ENCODE measurements around the gene DMBX1. TPM values are rescaled to one million over a fixed set of nuclear protein-coding genes. Genes with fewer than 3 reads are reported as not detected.

The DMBX1 gene
- total RNA-seq, 2 donors from 2014 or later: 5.7 to 16.6 TPM

GRCh38 chr1:46450160-46450517, 39.5 kb upstream of the DMBX1 start:
- peaks cover 100% of the 10 kb centered on the region for H3K27me3 ChIP-seq (ENCODE audit: control insufficient read depth, insufficient read depth, low read length, poor library complexity, severe bottlenecking)
- WGBS, 2 experiments (ENCODE audit: insufficient coverage in 1 of 2, insufficient read length in 1 of 2): 85 to 86% methylated on average over 1 of the region's 1 CpG
- peaks cover 33% of the 10 kb centered on the region for H3K4me1 Mint-ChIP-seq

GRCh38 chr1:46451948-46452930, 37.4 kb upstream of the DMBX1 start:
- Histone ChIP-seq H3K4me3 (ENCODE audit: low read length) (no peak overlapping the region), H3K4me1 (ENCODE audit: control insufficient read depth, insufficient read depth, low read length) (peaks cover 10% of the 10 kb centered on the region), H3K27me3 (ENCODE audit: control insufficient read depth, insufficient read depth, low read length, poor library complexity, severe bottlenecking) (peaks cover 100% of the 10 kb centered on the region), H3K27ac (ENCODE audit: low read depth, low read length) (no peak overlapping the region), H3K36me3 (ENCODE audit: control insufficient read depth, insufficient read depth, low read length) (no peaks in the 10 kb centered on the region), H3K9ac (ENCODE audit: extremely low read depth, low read length, poor library complexity, severe bottlenecking) (no peak overlapping the region), H3K9me3 (ENCODE audit: control insufficient read depth, low read length) (no peaks in the 10 kb centered on the region)
- Mint-ChIP-seq H3K4me1 (peaks cover 20% of the 10 kb centered on the region), H3K36me3 (ENCODE audit: low read depth) (no peaks in the 10 kb centered on the region), H3K4me3 (no peak overlapping the region), H3K27ac (no peak overlapping the region), H3K9me3 (no peaks in the 10 kb centered on the region), H3K27me3 (ENCODE audit: insufficient read depth) (peaks cover 99% of the 10 kb centered on the region)
- TF ChIP-seq CTCF (conservative IDR thresholded peaks at IDR 0.05): peak; percentile 19
- WGBS, 2 experiments (ENCODE audit: insufficient coverage in 1 of 2, insufficient read length in 1 of 2): 85 to 86% methylated on average over 4 to 5 of the region's 5 CpGs
- DNase-seq: no peak

More at GRCh38 chr1:46450160-46450517, 39.5 kb upstream of the DMBX1 start:
- Histone ChIP-seq H3K36me3 (ENCODE audit: control insufficient read depth, insufficient read depth, low read length) (no peaks in the 10 kb centered on the region), H3K9me3 (ENCODE audit: control insufficient read depth, low read length) (no peaks in the 10 kb centered on the region), H3K4me1 (ENCODE audit: control insufficient read depth, insufficient read depth, low read length) (peaks cover 10% of the 10 kb centered on the region), H3K9ac (ENCODE audit: extremely low read depth, low read length, poor library complexity, severe bottlenecking) (no peak overlapping the region), H3K27ac (ENCODE audit: low read depth, low read length) (no peak overlapping the region), H3K4me3 (ENCODE audit: low read length) (no peak overlapping the region)
- no peak overlapping the region for H3K27ac Mint-ChIP-seq
- no peak for TF ChIP-seq CTCF (conservative IDR thresholded peaks at IDR 0.05)
- H3K9me3 Mint-ChIP-seq: no peaks in the 10 kb centered on the region
- no peaks in the 10 kb centered on the region for H3K36me3 Mint-ChIP-seq (ENCODE audit: low read depth)
- DNase-seq: no peak
- H3K4me3 Mint-ChIP-seq: no peak overlapping the region
- peaks cover 99% of the 10 kb centered on the region for H3K27me3 Mint-ChIP-seq (ENCODE audit: insufficient read depth)

- Mint-ChIP-seq H3K4me3 (no peak overlapping the region), H3K27ac (no peak overlapping the region), H3K36me3 (ENCODE audit: low read depth) (no peaks in the 10 kb centered on the region), H3K4me1 (peaks cover 13% of the 10 kb centered on the region), H3K27me3 (ENCODE audit: insufficient read depth) (peaks cover 99% of the 10 kb centered on the region), H3K9me3 (no peaks in the 10 kb centered on the region)
- Histone ChIP-seq H3K36me3 (ENCODE audit: control insufficient read depth, insufficient read depth, low read length) (no peaks in the 10 kb centered on the region), H3K9me3 (ENCODE audit: control insufficient read depth, low read length) (no peaks in the 10 kb centered on the region), H3K27me3 (ENCODE audit: control insufficient read depth, insufficient read depth, low read length, poor library complexity, severe bottlenecking) (peaks cover 100% of the 10 kb centered on the region), H3K4me1 (ENCODE audit: control insufficient read depth, insufficient read depth, low read length) (peaks cover 4% of the 10 kb centered on the region), H3K4me3 (ENCODE audit: low read length) (no peak overlapping the region), H3K27ac (ENCODE audit: low read depth, low read length) (no peak overlapping the region), H3K9ac (ENCODE audit: extremely low read depth, low read length, poor library complexity, severe bottlenecking) (no peak overlapping the region)
- DNase-seq: no peak
- TF ChIP-seq CTCF (conservative IDR thresholded peaks at IDR 0.05): no peak
- WGBS, 2 experiments (ENCODE audit: insufficient coverage in 1 of 2, insufficient read length in 1 of 2): 59 to 83% methylated on average over 1 to 14 of the region's 15 CpGs
Measured at GRCh38 chr1:46452931-46453325, 36.7 kb upstream of the DMBX1 start.

Measured in endodermal cell (in vitro differentiated cells).